A204.1 (cell line): ENCODE measurements around the gene TMEM181.
"Not testable (repeated sequence)": the region's sequence is repeated elsewhere in the genome, so short reads cannot be mapped to it uniquely, and the experiment has no call there.

ENCODE experiments used
- FAIRE-seq: peaks from 2 replicates; lab custom pipeline; 2012; peaks lifted over from hg19 to GRCh38; lab: Jason Lieb, UNC

TMEM181 gene

DNA sequence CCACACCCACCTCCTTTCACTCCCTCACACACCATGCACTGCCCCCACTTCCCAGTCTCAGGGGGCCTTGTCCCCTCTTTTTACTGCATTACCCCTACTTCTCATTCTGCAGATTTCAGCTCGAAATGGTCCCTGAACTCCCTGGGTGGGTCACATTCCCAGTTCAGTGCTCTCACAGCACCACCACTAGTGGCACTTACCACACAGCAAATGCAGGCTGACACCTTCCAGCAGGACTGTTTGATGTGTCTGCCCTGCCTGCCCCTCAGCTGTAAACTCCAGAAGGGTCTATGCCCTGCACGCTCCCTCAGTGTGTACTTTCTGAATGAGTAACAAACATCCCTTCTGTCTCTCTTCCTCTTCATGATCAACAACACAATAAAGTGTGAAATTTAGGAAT, 80.6 kb downstream of the TMEM181 start:
- FAIRE-seq = no peak

DNA sequence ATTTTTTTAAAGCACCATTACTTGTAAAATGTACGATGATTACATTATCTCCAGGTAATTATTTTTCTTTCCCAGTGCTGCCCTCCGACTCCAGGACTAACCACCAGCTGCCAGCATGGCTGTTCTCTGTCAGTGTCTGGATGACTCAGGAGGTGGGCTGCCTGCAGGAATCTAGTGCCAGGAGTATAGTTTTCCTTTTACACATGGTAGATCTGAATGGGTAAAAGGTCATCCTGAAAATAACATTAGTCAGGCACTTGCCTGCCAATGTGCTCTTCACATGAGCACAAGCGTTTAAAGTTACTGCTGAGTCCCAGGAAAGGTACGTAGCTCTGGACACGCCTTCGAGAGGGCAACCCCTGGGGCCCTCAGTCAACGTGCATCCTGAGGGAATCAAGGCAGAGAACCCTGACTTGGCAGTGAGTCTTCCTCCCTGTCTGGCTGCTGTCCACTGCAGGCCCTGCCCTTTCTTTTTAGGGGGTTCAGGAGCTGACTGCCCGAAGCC, 82.3 kb downstream of the TMEM181 start:
- no peak for FAIRE-seq

DNA sequence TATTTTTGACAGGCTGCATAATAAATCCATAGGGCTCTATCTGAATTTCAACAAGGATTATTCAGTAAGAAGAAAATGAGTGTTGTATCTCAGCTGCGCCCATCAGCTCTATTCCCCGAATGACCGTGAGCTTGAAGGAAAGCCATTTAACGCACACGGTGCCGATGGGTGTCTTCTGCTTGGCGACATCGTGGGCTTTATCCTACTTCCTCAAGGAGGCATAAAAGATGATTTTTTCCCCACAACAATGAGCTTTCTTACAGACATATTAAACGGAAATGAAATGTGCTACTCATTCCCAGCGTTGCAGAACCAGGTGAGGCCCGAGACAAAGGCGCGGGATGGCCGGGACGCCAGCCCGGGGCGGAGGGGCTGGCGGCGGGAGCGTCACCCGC, 83.9 kb downstream of the TMEM181 start:
- FAIRE-seq = no peak

DNA sequence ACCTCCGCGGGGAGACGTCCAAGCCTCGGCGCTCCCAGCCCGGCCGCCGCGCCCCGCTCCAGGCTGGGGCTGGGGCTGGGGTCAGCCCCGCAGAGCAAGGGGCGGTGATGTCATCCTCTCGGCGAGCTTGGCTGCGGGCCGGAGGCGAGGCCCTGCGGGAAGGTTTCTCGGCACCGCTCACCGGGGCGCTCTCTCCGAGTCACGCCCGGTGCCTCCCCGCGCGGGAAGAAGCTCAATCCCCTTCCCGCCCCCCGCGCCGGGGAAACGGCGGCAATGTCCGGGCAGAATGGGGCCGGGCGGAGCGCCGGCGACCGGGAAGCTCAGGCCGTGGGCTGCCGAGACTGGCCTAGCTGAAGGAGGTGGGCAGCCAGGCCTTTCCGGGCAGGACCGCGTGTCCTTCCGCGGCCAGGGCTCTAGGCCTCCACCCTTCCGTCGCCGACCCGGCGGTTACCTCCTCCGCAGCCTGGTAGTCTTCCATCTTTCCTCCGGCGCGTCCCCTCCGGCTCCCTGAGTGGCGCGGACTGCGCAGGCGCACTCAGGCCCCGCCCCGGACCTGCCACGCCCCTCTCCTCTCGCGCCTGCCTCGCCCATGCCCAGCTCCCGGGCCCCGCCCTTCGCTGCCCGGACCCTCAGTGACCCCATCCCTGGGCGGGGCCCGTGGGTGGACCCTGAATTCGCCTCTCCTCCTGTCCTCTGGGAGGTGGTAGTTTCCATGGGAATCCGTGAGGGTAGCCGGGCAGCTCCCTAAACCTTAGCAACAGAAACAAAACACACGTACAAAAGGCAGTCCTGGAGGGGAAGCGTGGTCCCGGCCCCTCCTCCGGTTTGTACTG, 84.6 kb downstream of the TMEM181 start, which contains the start of gene DYNLT1:
DYNLT1 (minus strand) TSS at position 513 of the 833 bp plus-strand sequence; CDS start at position 478, 35 bp downstream.
- peak; percentile 53 for FAIRE-seq

GRCh38 chr6:158645064-158646022, 85.5 kb downstream of the TMEM181 start:
- FAIRE-seq = no peak

DNA sequence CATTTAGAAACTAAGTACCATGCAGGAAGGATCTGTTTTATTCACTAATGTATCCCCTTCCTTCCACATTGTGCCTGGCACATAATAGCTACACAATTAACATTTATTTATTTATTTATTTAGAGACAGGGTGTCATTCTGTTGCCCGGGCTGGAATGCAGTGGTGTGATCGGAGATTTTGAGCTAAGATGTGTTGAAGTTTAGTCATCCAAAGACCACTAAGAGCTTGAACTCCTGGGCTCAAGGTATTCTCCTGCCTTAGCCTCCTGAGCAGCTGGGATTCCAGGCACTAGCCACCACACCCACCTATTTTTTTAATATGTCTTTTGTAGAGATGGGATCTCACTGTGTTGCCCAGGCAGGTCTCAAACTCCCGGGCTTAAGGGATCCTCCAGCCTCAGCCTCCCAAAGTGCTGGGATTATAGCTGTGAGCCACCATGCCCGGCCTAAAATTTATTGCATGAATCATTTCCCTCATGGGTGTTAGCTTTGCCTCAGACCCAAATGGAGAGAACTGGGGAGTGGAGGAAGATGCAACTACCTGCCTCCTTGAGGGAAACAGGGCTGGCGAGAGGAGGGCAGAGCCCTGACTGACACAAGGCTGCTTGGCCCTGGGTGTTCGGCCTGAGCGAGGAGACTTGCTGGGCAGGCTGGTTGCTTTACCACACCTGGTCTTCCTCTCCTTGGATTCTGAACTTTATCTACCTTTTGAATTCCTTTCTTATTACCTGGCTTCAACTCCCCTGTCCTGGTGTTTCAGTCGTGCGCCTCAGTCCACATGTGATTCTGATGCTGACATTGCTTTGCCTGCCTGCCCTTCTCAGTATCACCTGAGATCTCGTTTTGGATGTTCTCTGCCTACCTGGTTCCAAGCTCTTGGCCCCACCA, 86.4 kb downstream of the TMEM181 start:
- no peak for FAIRE-seq

DNA sequence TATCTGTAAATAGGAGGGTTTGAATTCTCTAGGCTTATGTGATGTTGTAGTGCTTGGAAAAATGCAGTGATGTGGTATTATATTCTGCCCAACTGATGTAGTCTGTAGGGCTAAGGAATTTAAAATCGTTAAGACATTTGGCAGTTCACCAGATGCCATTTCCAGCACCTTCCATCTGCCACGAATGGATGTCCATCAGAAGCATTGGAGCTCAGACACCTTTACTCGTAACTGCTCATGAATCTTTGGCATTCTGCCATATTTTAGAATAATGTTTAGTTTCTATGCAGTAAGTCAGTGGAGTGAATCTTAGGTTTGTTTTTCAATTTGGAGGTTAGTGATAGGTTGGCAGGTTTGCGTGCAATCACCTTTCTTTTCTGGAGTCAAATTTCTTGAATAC, 87.6 kb downstream of the TMEM181 start:
- no peak for FAIRE-seq

DNA sequence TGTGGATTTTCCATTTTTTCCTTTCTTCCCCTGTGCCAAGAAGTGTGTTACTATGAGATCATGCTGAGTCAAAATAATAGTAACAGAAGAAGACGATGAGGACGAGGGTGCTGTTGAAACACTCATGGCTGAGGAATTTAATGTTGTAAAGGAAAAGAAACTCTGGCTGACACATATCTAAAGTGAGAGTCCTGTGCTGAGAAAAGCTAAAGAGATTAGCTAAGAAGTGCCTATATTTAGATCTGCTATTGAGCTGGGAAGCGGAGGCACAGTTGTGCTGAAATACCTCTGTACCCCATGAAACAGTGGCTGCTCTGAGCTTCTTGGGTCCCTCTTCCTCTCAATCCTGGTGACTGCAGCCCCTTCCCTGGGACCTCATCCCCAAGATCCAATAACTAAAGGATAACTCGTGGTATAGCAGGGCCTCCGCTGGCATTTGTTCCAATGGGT, 88.8 kb downstream of the TMEM181 start:
- no peak for FAIRE-seq

GRCh38 chr6:158649289-158650143, 89.6 kb downstream of the TMEM181 start, which contains the start of gene SYTL3:
TSS of gene SYTL3 (plus strand) at chr6:158650054. CDS start at chr6:158663269, 13,215 bp downstream.
- no peak for FAIRE-seq

DNA sequence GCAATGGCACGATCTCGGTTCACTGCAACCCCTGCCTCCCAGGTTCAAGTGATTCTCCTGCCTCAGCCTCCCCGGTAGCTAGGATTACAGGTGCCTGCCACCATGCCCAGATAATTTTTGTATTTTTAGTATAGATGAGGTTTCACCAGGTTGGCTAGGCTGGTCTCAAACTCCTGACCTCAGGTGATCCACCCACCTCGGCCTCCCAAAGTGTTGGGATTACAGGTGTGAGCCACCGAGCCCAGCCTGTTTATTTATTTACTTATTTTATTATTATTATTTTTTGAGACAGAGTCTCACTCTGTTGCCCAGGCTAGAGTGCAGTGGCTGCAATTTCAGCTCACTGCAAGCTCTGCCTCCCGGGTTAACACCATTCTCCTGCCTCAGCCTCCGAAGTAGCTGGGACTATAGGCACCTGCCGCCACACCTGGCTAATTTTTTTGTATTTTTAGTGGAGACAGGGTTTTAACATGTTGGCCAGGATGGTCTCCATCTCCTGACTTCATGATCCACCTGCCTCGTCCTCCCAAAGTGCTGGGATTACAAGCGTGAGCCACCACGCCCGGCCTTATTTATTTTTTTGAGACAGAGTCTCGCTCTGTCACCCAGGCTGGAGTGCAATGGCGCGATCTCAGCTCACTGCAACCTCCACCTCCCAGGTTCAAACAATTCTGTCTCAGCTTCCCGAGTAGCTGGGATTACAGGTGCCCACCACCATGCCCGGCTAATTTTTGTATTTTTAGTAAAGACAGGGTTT, 92.3 kb downstream of the TMEM181 start:
- FAIRE-seq = not testable (repeated sequence)

DNA sequence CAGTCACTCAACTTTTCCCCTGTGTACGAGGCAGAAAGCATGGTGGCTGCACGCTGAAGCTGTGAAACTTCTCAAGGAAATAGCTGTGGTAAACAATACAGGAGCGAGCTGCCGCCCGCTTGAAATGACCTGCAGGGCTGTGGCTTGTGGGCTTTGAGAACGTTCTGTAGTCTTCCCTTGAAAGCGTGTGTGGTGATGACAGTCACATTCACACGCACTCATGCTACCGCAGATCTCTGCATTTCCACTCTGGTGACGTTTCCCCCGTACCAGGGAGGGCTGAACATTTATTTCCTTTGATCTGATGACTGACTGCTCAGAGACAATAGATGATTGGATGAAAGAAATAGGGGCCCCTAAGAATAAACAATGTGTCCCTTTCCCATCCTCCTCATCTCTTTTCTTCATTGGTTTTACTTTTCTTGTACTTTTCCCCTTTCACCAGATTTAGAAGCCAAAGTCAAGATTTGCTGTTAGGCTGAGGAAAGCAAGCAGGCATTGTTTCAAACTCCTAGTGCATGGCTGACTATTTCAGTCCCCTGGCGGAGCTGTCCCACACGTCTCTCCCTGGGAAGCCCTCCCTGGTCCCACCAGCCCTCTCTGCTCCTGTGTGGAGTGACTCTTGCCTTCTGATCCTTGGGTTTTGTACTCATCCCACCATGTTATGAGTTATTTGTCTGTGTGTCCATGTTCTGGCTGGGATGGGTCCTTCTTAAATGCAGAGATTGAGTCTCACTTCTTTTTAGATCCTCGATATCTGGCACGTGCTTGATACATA, 93.9 kb downstream of the TMEM181 start:
- FAIRE-seq = no peak

- FAIRE-seq = no peak
These were observed 94.6 kb downstream of the TMEM181 start for GRCh38 chr6:158654498-158654897.

- no peak for FAIRE-seq
These were observed 95.1 kb downstream of the TMEM181 start for GRCh38 chr6:158654960-158655489.

DNA sequence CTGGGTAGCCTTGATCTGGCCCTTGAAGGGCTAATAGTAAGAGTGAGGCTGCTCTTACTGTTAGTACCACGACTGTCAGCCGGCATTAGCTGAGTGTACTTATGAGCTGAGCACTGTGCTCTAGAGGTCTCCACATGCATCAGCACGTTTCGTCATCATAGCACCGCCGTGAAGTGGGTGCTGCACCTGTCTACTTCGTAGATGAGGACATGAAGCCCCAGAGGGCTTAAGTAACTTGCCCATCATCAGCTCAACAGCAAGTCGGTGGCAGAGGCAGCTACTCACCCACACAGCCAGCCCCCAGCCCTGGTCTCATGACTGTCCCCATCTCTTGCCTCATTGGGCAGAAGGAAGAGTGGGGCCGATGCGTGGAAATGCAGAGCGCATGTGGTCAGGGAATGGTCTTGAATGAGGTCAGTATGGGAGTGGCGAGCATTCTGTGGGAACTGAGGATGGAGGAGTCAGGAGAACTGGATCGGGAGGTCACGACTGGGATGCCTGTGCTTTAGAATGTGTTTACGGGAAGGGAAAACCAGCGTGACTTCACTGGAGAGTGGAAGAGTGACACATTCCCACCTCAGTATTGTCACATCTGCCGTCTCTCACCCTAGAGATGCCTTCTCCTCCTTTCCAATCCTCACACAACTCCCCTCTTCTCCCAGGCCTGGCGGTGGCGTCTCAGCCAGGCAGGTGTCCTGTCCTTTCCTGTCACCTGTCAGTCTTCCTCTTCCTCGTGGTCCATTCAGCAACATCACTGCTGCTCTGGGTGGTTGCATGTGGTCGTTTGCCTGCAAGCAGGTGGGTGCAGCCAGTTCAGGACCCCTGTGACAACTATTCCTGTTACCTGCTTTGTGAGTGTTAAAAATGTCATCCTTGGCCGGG, 95.9 kb downstream of the TMEM181 start:
- no peak for FAIRE-seq

GRCh38 chr6:158656986-158657385, 97.1 kb downstream of the TMEM181 start:
- FAIRE-seq = not testable (repeated sequence)

- peak; percentile 49 for FAIRE-seq
These were observed 100.5 kb downstream of the TMEM181 start for GRCh38 chr6:158660333-158660754.

DNA sequence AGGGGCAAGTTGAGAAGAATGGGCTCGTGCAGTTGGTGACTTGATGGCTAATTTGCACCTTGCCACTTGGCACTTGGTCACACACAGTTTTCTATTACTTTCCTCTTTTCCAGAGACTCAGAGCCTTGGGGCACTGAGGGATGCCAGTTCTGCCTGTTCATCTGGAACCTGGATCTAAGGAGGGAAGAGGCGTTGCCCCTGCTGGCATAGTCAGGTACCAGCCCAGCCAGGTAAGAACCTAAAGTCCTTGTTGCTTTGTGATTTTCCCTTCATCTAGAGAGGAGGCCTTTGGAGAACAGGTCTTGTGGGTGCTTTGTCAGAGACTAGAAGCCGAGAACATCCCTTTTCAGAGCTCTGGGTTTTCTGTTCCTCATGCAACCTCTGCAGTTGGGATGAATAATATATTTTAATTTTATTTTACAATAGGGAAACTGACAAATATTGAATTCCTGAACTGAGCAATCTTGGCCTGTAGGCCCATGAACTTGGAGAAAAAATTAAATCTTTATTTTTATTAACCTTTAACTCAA, 101.3 kb downstream of the TMEM181 start:
- no peak for FAIRE-seq
